C1 segment of cervical spinal cord (tissue), 14 donors: ENCODE data around the gene SULT2B1.

Experiments
- DNase-seq, 14 donors: peaks; one replicate each; lab custom pipeline; 2025; lab: John Stamatoyannopoulos, UW

SULT2B1 gene

DNA sequence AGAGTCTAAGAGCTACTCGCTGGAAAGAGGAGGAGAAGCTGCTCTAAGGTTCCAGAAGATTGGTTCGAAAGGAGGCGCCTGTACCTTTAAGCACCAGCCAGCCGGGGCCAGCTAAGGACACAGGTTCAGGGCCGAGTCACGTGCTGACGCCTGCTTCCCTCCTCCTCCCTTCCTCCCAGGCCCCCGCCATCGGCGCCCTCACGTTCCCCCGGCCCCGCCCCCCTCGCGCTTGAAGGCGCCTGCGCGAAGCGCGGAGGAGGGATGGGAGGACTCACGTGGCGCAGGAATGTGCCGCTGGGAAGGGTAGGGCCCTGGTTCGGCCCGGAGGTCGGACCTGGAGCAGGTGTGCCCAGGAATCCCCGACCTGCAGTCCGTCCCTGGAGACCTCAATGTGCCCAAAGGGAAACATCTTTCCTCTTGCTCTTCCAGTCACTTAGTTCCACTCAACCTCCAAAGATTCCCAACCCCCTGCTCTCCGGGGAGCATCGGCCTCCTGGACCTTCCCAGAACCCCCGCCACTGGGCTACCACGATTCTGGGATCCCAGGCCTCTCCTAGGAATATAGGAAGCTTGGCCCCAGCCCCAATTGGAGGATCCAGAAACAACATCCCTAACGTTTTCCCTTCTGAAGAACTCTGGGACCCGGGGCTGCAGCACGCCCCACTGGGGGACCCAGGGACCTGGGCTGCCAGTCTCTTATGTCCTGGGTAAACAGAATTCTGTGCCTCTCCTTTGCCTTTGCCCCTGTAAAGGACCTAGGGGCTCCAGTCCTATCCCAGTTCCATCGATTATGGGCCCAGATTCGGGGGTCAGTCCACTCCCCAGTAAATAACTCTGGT lies 82.7 kb downstream of the SULT2B1 start:
- DNase-seq, result peak; percentile 58 to 97 (median 91)

DNA sequence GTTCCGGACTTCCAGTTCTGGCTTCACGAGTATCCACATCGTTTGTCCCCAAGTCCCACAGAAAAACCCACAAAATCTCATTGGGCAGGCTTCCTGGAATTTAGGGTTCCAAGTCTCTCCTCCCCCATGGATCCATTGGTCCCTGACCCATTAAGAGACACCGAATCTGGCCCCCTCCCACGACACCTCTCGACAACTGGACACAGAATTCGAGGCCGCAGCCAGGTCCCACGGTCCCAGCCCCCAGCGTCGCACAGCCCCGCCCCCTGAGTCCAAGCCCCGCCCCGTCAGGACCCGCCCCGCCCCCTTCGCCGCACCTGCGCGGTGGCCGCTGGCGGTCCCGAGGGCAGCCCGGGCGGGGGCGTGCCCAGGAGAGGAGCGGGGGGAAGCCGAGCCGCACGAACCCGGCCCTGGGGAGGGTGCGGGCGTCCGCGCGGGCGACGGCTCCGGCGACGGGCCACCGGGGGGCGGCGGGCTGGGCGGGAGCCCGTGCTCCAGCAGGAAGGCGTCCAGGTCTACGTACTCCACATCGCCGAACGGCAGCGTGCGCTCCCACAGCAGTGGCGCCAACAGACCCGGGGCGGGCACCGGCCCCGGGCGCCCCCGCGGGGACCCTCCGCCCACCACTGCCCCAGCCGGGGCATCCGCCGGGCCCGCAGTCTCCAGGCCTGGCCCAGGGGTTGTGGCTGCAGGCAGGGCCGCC lies 83.4 kb downstream of the SULT2B1 start:
- peak in 12 of 14 donors; percentile 25 to 81 (median 53) for DNase-seq

DNA sequence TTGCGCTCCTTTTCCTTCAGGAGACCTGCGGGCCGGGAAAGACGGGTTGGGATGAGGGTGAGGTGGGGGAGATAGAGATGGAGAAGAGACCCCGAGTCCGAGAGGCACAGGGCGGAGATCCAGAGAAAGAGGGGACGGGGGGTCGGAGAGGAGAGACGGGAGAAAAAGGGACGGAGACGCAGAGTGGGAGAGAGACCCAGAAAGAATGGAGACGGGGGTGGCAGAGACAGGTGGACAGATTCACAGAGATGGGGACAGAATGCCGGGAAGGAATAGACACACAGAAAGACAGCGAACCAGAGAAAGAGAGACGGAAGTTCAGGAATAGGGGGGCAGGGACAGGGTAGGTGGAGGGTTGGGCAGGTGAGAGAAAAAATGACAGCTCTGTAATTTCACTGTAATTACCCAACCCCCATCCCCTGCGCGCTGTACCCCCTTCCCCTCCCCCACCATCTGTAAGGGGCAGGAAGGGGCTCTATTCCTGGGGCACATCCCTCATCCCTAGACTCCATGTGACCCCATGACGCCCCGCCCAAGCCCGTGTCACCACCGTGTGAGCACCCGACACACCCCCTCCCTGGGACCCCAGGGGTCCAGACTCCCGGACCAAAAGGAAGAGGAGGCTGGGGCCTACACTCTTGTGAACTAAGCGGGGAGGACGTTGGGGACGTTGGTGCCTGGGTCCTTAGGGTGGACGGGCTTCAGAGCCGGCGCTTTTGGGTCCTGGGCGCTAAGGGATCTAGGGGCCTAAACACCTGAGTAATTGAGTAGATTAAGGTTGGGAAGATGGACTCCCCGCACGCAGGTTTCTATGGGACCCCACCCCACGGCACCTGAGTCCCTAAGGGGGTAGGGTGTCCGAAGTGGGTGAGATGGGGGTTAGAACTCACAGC lies 84.2 kb downstream of the SULT2B1 start:
- peak in 9 of 14 donors; percentile 24 to 73 (median 49) for DNase-seq

DNA sequence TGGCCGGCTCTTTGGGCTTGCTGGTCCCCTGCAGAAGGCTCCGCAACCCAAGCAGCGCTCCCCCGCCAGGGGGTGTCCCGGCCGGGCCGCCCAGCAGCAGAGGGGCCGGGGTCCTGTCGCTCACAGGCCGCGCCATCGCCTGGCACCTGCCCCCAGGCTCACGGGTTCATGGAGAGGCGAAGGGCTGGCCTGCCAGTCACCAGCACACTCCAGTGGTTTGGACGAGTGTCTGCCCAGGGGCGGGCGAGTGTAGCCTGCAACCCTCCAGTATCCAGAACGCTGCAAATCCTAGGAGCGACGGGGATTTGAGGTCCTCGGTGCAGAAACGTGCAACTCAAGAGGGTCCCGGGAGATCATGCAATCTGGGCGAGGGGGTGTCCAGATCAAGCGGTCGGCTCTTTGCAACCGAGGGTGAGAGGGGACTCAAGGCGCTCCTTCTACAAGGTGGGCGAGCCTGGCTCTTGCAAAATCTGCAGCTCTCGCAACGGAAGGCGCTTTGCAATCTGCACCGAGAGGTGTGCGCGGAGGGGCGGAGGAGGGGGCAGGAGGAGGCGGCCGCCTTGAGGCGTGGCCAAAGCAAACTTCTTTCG lies 85.0 kb downstream of the SULT2B1 start, which contains the start of gene DBP:
Gene DBP (minus strand): TSS at position 521 of the 590 bp plus-strand sequence. CDS start 385 bp downstream, at position 136.
- peak in 6 of 14 donors; percentile 72 to 92 (median 78) for DNase-seq

DNA sequence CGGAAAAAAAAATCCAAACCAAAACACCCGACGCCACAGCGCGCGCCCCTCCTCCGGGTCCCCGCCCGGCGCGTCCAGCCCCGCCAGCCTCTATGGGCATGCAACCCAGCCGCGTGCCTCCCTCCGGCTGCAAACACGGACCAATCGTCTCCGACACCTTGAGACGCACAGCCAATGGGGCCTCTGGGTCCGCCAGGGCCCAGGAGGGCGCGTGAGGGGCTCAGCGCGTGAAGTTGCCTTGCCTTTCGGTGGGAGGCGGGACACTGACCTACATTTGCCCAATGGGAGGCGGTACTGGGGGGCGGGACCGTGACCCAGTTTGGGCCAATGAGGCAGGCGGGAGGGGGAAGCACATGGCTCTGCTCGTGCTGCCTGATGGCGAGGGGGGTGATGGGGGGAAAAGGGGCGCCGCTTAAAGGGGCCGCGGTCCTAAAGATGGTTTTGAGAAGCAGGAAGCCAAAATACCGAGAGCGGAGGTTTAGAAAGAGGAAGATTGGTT lies 85.5 kb downstream of the SULT2B1 start:
- peak; percentile 92 to 100 (median 98) for DNase-seq

DNA sequence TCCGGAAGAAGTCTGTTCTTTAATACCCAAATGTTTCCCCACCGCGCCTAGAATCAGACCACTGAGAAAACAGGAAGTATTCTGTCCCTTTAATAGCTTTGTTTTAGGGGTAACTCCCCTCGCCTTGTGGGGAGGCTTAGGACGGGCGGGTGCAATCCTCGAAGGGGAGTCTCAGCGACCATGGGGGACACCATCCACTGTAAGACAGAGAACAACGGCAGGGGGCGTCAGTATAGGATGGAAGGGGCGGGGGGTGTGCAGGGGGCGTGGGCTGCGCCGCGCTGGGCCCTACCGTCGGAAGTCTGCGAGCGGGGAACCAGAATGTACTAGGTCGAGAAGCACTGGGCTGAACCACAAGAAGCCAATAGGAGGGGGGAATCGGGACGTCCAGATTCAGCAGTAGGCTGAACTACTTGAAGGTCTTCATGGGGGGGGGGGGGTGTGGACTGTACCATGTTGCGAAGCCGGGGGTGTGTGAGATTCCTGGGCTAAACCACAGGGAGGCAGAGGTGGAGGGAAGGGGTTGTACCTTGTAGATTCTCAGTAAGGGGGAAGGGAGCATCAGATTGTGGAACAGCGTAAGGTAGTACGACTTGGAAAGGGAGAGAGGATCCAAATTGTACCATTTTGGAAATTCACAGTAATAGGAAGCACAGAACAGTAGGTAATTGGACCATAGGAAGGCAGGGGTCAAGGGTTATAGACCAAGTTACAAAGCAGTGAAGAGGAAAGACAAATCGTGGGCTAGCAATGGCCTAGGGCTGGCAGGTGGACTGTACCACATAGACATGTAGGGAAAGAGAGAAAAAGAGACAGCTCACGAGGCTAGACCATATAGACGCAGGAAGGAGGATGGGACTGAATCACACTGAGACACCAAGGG lies 86.2 kb downstream of the SULT2B1 start:
- DNase-seq, result peak in 12 of 14 donors; percentile 73 to 93 (median 89)

DNA sequence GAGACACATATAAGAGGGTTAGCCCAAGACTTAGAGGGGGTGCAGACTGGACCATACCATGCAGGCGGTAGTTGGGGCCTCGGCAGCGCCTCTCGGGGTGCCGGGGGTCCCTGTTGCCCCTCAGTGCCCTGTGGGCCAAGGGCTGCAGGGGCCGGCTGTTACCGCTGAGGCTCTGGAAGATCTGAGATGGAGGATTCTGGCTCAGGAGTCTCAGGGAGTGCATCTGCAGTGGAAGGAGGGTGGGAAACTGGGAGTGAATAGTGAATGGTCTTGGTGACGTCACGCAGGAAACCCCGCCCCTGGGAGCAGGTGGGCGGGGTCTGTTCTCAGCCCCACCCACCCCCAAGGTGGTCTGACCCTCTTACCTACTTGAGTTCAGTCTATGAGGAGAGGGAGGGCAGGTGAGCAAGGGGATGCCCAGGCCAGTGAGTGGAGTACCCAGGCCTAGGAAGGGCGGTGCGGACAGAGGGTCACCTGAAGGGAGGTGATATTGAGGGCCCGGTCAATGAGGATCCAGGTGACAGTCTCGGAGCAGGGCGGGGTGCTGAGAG lies 86.9 kb downstream of the SULT2B1 start:
- DNase-seq, result peak in 5 of 14 donors; percentile 23 to 56 (median 30)

DNA sequence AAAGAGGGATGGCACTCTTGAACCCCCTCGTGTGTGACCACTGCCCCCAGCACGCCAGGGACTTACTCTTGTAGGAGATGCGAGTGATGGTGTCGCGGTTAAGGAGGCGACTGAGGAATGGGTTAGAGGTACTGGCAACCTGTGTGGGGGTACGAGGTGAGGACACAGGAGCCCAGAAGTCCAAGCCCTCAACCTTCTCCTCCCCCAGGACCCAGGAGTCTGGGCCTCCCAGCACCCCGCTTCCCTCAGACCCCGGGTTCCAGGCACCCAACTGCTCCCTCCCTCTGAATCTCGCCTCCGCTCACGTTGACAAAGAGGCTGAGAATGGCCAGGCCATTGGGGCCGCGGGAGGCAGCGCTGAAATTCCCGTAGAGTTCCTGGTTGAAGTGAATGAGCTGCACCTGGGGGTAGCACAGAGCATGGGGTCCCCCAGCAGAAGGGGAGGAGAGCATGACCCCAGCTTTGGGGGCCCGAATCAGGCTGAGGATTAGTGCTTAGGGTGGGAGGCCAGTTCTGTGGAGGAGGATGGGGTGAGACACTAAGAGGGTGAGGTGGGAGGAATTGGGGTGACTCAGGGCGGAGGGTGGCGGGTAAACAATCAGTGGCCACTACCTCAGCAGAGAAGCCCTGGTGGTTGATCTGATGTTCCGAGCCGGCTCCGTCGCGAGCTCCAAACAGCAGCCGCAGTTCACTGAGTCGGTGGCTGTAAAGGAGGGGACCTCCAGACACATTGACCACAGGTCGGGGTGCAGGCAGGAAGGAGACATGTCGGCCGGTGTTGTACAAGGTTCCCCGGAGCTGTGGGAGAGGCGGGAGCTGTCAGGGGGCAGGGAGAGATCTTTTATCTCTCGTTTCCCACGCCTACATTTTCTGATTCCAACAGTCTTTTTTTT lies 87.8 kb downstream of the SULT2B1 start:
- no peak for DNase-seq

DNA sequence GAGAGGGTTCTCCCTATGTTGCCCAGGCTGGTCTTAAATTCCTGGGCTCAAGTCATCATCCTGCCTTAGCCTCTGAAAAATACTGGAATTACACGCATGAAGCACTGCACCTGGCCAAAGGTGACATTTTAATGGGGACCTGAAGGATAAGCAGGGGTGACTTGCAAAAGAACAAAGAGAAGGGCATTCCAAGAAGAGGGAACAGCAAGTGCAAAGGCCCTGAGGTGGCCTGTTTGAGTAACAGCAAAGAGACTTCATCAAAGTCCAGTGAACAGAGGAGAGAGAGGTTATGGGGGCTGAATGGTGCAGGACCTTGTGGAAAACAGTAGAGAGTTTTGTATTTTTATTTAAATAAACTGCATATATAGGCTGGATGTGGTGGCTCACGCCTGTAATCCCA lies 89.9 kb downstream of the SULT2B1 start:
- no peak for DNase-seq

DNA sequence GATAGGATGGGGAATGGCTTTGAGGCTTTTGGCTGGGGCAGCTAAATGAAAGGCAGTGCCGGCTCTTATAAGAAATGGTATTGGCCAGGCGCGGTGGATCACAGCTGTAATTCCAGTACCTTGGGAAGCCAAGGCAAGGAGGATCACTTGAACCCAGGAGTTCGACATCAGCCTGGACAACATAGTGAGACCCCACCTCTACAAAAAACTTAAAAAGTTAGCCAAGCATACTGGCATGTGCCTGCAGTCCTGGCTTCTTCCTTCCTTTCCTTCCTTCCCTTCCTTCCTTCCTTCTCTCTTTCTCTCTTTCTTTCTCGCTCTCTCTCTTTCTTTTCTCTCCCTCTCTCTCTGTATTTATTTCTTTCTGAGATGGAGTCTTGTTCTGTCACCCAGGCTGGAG lies 90.9 kb downstream of the SULT2B1 start:
- no peak for DNase-seq

DNA sequence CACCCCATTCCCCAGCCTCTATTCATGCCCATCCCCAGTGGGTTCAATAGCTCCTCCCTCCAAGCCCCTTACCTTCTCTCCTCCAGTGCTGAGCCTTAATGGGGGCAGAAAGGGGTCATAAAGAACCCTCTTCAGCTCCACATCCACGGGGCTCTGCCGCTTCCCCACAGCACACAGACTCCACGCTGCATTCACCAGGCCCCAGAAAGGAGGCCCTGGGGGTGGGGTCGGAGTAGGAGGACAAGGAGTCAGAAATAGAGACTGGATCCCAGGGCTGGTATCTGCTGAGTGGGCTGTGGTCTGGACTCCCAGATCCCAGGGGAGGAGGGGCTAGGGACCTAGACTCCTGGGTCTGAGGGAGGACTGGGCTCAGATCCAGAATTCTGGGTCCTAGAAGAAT lies 92.4 kb downstream of the SULT2B1 start:
- DNase-seq, result peak in 1 of 14 donors; percentile 36

DNA sequence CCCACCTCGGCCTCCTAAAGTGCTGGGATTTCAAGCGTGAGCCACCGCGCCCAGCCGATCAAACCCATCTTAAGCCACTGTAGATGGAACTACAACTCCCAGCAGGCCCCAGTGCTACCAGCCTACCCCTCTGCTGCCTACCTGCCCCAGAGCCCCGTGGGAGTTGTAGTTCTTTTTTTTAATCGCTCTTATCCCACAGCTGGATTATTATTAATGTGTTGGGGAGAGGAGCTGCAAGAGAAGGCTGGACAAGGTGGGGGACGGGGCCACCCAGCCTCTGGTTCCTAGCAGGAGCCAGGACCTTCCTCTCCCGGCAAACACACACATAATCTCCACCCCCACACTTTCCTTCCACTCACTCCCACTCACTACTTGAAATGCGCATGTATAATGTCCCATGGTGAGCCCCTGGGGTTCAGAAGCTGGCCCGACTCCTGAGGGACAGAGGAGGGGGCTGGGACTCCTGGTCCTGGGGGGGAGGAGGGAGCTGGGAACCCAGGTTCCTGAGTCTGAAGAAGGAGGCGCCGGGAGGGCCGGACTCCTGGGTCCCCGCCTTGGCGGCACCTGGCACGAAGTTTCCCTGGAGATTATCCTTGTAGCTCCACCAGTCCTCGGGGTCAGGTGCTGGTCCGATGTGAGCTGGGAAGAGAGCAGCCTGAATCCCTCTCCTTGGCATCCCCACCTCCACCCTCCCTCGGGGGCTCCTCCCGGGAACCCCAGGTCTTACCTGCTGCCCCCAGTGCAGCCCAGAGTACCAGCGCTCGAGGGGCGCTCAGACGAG lies 93.1 kb downstream of the SULT2B1 start:
- DNase-seq, result peak in 12 of 14 donors; percentile 49 to 82 (median 66)

DNA sequence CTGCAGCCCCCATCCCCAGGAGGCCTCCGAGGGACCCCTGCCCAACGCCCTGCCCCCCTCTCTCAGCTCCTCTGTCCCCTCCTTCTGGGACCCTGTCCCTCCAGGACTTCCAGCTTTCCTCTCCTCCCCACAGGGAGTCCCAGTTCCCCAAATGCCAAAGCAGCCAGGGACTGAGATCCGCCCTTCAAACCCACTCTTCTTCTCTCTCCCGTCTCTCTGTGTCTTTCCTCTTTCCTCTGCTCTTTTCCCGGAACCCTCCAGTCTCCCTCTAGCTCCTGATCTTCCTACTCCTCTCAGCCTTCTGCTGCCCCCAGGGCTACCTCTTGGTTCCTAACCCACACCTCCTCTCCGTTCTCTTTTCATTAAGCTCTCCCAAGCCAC lies 93.6 kb downstream of the SULT2B1 start:
- peak in 5 of 14 donors; percentile 54 to 74 (median 56) for DNase-seq

DNA sequence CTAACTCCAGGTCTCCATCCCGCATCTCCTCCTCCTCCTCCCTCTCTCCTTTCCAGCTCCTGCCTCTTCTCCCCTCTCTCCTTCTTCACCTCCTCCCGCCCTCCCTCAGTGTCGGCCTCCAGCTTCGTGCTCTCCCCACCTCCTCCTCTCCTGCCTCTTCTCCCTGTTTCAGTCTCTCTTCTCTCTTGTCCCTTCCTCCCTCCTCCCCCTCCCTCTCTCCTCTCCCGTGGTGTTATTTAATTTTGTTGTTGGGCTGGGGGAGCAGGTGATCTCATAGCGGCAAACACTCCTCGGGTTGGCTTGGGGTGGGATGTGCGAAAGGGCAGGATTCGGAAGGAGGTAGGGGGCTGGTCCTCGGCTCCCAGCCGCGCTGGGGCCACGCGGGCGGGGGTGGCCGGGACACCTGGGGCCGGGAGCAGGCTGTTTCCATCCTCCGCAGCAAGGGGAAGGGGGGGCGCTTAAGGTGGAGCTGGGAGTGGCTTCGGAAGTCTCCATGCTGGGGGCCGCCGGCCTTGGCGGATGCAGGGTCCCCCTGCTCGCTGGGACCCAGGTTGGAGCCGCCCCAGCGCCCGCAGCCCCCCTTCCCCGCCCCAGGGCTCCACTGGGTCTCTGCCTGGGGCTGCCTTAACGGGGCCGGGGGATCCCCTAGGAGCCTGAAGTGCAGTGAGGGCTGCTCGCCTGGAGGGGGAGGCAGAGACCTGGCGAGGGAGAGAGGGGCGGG lies 94.2 kb downstream of the SULT2B1 start, which contains the start of gene CA11:
Gene CA11 (minus strand): TSS at position 187 of the 721 bp plus-strand sequence. CDS start 555 bp downstream, outside the sequence.
- peak; percentile 66 to 97 (median 92) for DNase-seq

DNA sequence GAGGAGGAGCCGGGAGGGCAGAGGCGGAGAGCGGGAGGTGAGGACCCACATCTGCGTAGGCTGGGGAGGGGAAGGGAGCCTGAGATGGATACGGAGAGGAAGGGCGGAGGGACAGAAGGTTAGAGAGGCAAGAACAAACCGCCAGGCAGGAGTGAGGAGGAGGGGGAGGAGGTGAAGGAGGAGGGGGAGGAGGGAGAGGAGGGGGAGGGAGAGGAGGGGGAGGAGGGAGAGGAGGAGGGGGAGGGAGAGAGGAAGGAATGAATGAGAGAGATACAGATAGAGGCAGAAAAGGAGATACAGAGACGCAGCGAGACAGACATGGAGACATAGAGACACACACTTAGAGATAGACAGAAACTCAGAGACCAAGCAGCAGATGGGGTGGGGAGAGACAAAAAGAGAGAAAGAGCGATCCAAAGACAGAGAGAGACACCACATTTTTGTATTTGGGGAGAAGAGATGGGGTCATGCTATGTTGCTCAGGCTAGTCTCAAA lies 94.8 kb downstream of the SULT2B1 start:
- no peak for DNase-seq

DNA sequence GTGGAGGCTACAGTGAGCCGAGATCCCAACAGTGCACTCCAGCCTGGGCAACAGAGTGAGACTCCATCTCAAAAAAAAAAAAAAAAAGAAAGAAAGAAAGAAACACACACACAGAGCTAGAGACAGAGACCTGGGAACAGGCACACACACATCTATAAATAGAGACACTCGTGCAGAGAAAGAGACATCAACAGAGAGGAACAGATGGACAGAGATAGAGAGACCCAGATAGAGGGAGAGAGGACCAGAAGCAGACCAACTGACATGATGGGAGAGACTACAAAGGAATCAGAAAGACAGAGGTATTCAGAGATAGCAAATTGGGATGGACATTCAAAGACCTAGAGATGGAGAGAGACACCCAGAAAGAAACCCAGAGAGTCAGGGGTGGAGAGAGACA lies 96.2 kb downstream of the SULT2B1 start:
- DNase-seq, result peak in 1 of 14 donors; percentile 80
